Psoas muscle (tissue), 8 donors: ENCODE data around the gene CLIP1. TPM values are rescaled to one million over a fixed set of nuclear protein-coding genes. Genes with fewer than 3 reads are reported as not detected.
A peak's percentile ranks its signal among the peaks of the same experiment; 100 is the strongest.
"Not testable (repeated sequence)": the region's sequence is repeated elsewhere in the genome, so short reads cannot be mapped to it uniquely, and the experiment has no call there.

Experiments used
- ATAC-seq, 4 donors: fragments of 200-7000 bp; cut with Tn5 transposase; one replicate each; pipeline ENCODE4 v1.9.1; 2020; ENCODE audit warnings: moderate library complexity in 3 of 4, mild to moderate bottlenecking in 2 of 4
- DNase-seq, 2 donors: peaks; one replicate each; pipeline ENCODE4 v3.0.0-alpha.2; 2020
- H3K27ac ChIP-seq: fragments of 200-600 bp; one replicate; pipeline ENCODE4 v1.8.0; 2022
- H3K27me3 ChIP-seq, 3 donors: fragments of 200-600 bp in 1 of 3; one replicate each; pipeline versions ENCODE4 v1.6.1 to v1.8.0; 2013 to 2022; ENCODE audit warnings: low read length in 2 of 3, mild to moderate bottlenecking in 2 of 3, moderate library complexity in 1 of 3; ENCODE audit not compliant: insufficient read depth in 3 of 3
- H3K36me3 ChIP-seq, 2 donors: fragments of 200-600 bp in 1 of 2; one replicate each; pipeline versions ENCODE4 v1.6.1 to v1.8.0; 2013 to 2022; ENCODE audit warnings: low read depth in 1 of 2, mild to moderate bottlenecking in 1 of 2, moderate library complexity in 1 of 2; ENCODE audit not compliant: insufficient read depth in 1 of 2
- H3K4me1 ChIP-seq: fragments of 200-600 bp; one replicate; pipeline ENCODE4 v1.8.0; 2022
- H3K4me3 ChIP-seq: fragments of 200-600 bp; one replicate; pipeline ENCODE4 v1.8.0; 2022; ENCODE audit warnings: mild to moderate bottlenecking
- H3K9me3 ChIP-seq: fragments of 200-600 bp; one replicate; pipeline ENCODE4 v1.8.0; 2022
- WGBS, 3 donors: extraction: QIAGEN DNeasy Blood & Tissue Kit; methylation state at CpG; one replicate each; pipeline versions ENCODE4 v1.1.6 to v1.1.7; 2013; 5-methylcytosine and 5-hydroxymethylcytosine counted together
- intact Hi-C, 2 donors: fragments of 100-400 bp; cut with DNase I; formaldehyde crosslinking; loops; one replicate each; pipeline versions ENCODE4 v1.11.0 to v1.14.2; 2022
- polyA plus RNA-seq, 3 donors: library from polyadenylated mRNA; stranded (reverse); fragments of 200-250 nt; gene quantifications; one replicate each; pipeline ENCODE4 v1.2.3, GENCODE V29; 2013
- total RNA-seq, 4 donors: library from RNA; stranded (reverse); fragmentation: NEBNext Ultra II Directional in 2 of 4; extraction: Animal tissue kit (Norgen Biotek cat#: 25700) in 2 of 4; gene quantifications; one replicate each; pipeline versions ENCODE4 v1.2.1 to v1.2.4, GENCODE V29; 2021 to 2023
- TF ChIP-seq, protein P1 (sequence below): fragments of 200-600 bp; IDR thresholded peaks from one replicate; pipeline ENCODE4 v1.8.0; 2022; ENCODE audit warnings: antibody characterized with exemption
- donor health status: healthy with polysubstance abuse.
- donor health status: DM: no; HTN: no; CAD: no; lungs with moderate emphysema.
- donor health status: Bipolar disorder and iron deficiency.
- donor health status: healthy.
- donor health status: DM: yes; HTN: yes; CAD: no.
- donor health status: DM: no; HTN: no; CAD: no.
- donor health status: DM: no; HTN: no; CAD: no.
- donor health status: DM: yes; HTN: yes; CAD: no.

Gene CLIP1
- total and polyA plus RNA-seq, 7 donors: 235 to 639 (median 458) TPM

- ATAC-seq, H3K4me1 ChIP-seq, intact Hi-C loops, H3K4me3 ChIP-seq, H3K36me3 ChIP-seq, DNase-seq, H3K27ac ChIP-seq, H3K27me3 ChIP-seq, H3K9me3 ChIP-seq: not testable (repeated sequence)
- WGBS, 3 donors: 76 to 86% (median 85%) methylated on average over 5 of the region's 5 CpGs
Measured at GRCh38 chr12:122444071-122444470, 21.6 kb upstream of the CLIP1 start.

- WGBS, 3 donors: 96 to 99% (median 97%) methylated on average over 8 of the region's 8 CpGs
- H3K4me1 ChIP-seq, H3K4me3 ChIP-seq, H3K9me3 ChIP-seq, H3K27me3 ChIP-seq, ATAC-seq, DNase-seq, H3K27ac ChIP-seq, H3K36me3 ChIP-seq, intact Hi-C loops: not testable (repeated sequence)
Measured at GRCh38 chr12:122438822-122439221, 16.4 kb upstream of the CLIP1 start.

DNA sequence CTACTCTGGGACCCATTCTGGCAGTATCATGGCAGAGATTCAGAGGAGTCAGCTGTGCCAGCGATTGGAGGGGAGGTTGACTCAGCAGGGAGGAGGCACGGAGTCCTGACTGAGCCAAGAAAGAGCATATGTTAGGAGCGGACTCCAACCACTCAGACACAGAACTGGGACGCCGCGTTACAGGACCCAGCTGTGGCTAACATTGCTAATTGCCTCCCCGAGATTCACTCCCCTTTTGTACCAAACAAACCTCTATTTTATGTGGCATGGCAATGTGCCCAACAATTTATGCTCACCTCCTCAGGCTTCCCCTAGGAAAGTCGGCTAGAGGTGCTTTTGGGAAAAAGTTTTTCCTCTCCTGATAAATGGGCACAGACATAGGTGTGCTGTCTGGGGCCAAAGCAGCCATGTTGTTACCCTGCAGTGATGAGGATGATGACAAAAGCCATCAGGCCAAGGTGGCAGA is 15.2 kb upstream of the CLIP1 start:
- peak; percentile 96 to 98 (median 98) for ATAC-seq
- Histone ChIP-seq H3K4me3 (peak overlapping the region; percentile 27), H3K27ac (peak overlapping the region; percentile 75), H3K4me1 (peaks cover 5% of the 10 kb centered on the region), H3K9me3 (no peaks in the 10 kb centered on the region), H3K27me3 (no peaks in the 10 kb centered on the region), H3K36me3 (no peaks in the 10 kb centered on the region)
- intact Hi-C loops: no loop called here
- TF ChIP-seq, protein P1, sequence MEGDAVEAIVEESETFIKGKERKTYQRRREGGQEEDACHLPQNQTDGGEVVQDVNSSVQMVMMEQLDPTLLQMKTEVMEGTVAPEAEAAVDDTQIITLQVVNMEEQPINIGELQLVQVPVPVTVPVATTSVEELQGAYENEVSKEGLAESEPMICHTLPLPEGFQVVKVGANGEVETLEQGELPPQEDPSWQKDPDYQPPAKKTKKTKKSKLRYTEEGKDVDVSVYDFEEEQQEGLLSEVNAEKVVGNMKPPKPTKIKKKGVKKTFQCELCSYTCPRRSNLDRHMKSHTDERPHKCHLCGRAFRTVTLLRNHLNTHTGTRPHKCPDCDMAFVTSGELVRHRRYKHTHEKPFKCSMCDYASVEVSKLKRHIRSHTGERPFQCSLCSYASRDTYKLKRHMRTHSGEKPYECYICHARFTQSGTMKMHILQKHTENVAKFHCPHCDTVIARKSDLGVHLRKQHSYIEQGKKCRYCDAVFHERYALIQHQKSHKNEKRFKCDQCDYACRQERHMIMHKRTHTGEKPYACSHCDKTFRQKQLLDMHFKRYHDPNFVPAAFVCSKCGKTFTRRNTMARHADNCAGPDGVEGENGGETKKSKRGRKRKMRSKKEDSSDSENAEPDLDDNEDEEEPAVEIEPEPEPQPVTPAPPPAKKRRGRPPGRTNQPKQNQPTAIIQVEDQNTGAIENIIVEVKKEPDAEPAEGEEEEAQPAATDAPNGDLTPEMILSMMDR: no peak
- 16 to 32% (median 24%) methylated on average over 8 of the region's 8 CpGs for WGBS, 3 donors
- peak; percentile 68 to 88 for DNase-seq

DNA sequence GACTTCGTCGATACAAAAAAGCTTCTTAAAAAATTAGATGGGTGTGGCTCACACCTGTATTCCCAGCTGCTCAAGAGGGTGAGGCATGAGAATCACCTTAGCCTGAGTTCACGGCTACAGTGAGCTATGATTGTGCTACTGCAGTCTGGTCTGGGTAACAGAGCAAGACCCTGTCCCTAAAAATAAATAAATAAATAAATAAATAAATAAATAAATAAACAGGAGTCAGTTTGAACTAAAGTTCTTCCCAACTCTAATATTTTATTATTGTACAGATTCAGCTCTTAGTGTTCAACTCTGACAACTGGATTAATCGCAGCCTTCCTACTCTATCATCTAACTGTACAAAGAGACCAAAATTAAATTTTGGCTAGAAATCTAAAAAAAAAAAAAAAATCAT is 12.7 kb upstream of the CLIP1 start:
- no peaks in the 10 kb centered on the region for H3K27me3 ChIP-seq
- WGBS, 3 donors: 95 to 98% (median 97%) methylated on average over 4 of the region's 4 CpGs
- ATAC-seq (no peak), DNase-seq (no peak)
- TF ChIP-seq, protein P1: no peak
- H3K4me3 ChIP-seq: no peak overlapping the region
- intact Hi-C loops: no loop called here
- H3K4me1 ChIP-seq: peaks cover 5% of the 10 kb centered on the region
- H3K36me3 ChIP-seq: no peaks in the 10 kb centered on the region
- H3K9me3 ChIP-seq: no peaks in the 10 kb centered on the region
- H3K27ac ChIP-seq: no peak overlapping the region

GRCh38 chr12:122429043-122429442 is 6.6 kb upstream of the CLIP1 start:
- H3K27ac ChIP-seq, H3K27me3 ChIP-seq, H3K4me1 ChIP-seq, H3K4me3 ChIP-seq, H3K36me3 ChIP-seq, ATAC-seq, intact Hi-C loops, H3K9me3 ChIP-seq, DNase-seq: not testable (repeated sequence)
- WGBS, 3 donors: 92 to 99% (median 96%) methylated on average over 5 of the region's 5 CpGs

- ATAC-seq (no peak), DNase-seq (no peak)
- no peaks in the 10 kb centered on the region for H3K9me3 ChIP-seq
- TF ChIP-seq, protein P1: no peak
- intact Hi-C loops: no loop called here
- 98% methylated on average over 9 of the region's 9 CpGs for WGBS, 3 donors
- no peak overlapping the region for H3K27ac ChIP-seq
- no peak overlapping the region for H3K4me3 ChIP-seq
- peaks cover 6% of the 10 kb centered on the region for H3K4me1 ChIP-seq
- H3K36me3 ChIP-seq: no peaks in the 10 kb centered on the region
- no peaks in the 10 kb centered on the region for H3K27me3 ChIP-seq
Measured at GRCh38 chr12:122427403-122427802, 4.9 kb upstream of the CLIP1 start.
